Activated T-helper 17 cell treated with anti-CD3 and anti-CD28 coated beads, Interleukin-2, amount 50 U/mL, for 72 hours (primary cell): Measurements from ENCODE around the gene SPEM3. TPM values are rescaled to one million over a fixed set of nuclear protein-coding genes. Genes with fewer than 3 reads are reported as not detected.

Source experiments
- ATAC-seq: fragments of 150-1000 bp; cut with Tn5 transposase; replicated peaks from 2 replicates; pipeline ENCODE4 v1.10.0; 2021; ENCODE audit warnings: mild to moderate bottlenecking, moderate library complexity
- H3K27ac Mint-ChIP-seq: one replicate; pipeline ENCODE4 v1.8.0; 2022; ENCODE audit warnings: mixed read lengths
- H3K27me3 Mint-ChIP-seq: one replicate; pipeline ENCODE4 v1.8.0; 2022; ENCODE audit warnings: mixed read lengths
- H3K36me3 Mint-ChIP-seq: one replicate; pipeline ENCODE4 v1.8.0; 2022; ENCODE audit warnings: low read depth, mild to moderate bottlenecking, mixed read lengths
- H3K4me1 Mint-ChIP-seq: one replicate; pipeline ENCODE4 v1.8.0; 2022; ENCODE audit warnings: mixed read lengths
- H3K4me3 Mint-ChIP-seq: one replicate; pipeline ENCODE4 v1.8.0; 2022; ENCODE audit warnings: mild to moderate bottlenecking, mixed read lengths
- H3K9me3 Mint-ChIP-seq: one replicate; pipeline ENCODE4 v1.8.0; 2022; ENCODE audit warnings: mixed read lengths
- total RNA-seq, 2 donors: library from RNA; stranded (reverse); gene quantifications; one replicate each; pipeline ENCODE4 v1.2.3, GENCODE V29; 2022

SPEM3 gene
- total RNA-seq, 2 donors from 2014 or later = not detected

DNA sequence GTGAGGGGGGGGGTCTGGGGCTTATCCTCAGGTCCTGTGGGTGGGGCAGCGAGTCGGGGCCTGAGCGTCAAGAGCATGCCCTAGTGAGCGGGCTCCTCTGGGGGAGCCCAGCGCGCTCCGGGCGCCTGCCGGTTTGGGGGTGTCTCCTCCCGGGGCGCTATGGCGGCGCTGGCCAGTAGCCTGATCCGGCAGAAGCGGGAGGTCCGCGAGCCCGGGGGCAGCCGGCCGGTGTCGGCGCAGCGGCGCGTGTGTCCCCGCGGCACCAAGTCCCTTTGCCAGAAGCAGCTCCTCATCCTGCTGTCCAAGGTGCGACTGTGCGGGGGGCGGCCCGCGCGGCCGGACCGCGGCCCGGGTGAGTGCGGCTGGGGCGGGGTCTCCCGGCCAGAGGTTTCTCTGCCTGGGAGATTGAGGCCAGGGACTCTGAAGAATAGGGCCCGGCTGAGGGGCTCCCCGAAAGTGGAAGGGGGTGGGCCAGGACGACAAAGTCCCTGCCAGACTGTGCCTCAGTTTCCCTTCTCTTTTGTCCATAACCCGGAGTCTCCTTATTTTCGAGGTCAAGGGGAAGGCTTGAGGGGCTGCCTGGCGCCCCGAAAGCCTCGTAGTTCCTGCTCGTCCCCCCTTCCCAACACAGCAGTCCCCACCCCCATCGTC lies 10.9 kb downstream of the SPEM3 start, which contains the start of gene FGF11:
TSS of gene FGF11 (plus strand) at position 51 of the 651 bp plus-strand sequence. CDS start at position 160, 109 bp downstream.
- H3K4me3 Mint-ChIP-seq = peak within 1 kb of the TSS; percentile 95
- no peak for ATAC-seq
- peaks cover 18% of the 10 kb centered on the region for H3K4me1 Mint-ChIP-seq
- peaks cover 36% of the 10 kb centered on the region for H3K27me3 Mint-ChIP-seq
- peak within 1 kb of the TSS; percentile 84 for H3K27ac Mint-ChIP-seq
- no peaks in the 10 kb centered on the region for H3K9me3 Mint-ChIP-seq
- peaks cover 47% of the 10 kb centered on the region for H3K36me3 Mint-ChIP-seq

DNA sequence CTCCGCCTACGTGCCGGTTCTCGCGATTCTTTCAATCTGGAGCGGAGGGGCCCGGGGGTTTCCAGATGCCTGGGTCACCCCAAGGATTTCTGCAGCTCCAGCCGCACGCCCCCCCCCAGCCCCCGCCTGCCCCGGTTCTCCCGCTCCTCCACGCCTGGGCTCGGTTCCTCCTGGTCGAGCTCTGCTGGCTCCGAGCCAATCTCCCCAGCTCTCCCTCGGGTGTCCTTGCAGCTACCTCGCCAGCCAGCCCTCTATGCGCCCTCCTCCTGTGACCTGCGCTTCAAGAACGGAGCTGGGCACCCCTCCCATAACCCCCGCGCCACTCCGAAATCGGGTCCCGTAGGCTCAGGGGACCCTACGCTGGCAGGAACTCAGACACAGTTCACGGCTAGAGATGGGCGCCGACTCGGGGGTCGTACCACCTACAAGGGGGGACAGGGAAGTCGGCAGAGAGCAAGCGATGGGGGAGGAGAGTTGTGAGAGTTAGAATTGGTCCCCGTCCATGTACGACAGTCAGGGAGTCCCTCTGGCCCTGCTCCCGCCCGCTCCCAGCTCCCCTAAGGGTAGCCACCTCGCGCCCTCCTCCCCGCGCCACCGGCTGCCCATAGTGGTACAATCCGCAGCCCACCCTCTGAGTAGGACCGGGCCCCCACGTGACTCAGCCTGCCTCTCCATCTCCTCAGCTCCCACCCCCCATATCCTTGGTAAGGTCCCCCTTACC lies 11.6 kb downstream of the SPEM3 start:
- no peak for ATAC-seq
- Mint-ChIP-seq H3K9me3 (no peaks in the 10 kb centered on the region), H3K27me3 (peaks cover 39% of the 10 kb centered on the region), H3K27ac (peak overlapping the region; percentile 84), H3K4me1 (peaks cover 18% of the 10 kb centered on the region), H3K36me3 (peaks cover 45% of the 10 kb centered on the region), H3K4me3 (peak overlapping the region; percentile 95)

DNA sequence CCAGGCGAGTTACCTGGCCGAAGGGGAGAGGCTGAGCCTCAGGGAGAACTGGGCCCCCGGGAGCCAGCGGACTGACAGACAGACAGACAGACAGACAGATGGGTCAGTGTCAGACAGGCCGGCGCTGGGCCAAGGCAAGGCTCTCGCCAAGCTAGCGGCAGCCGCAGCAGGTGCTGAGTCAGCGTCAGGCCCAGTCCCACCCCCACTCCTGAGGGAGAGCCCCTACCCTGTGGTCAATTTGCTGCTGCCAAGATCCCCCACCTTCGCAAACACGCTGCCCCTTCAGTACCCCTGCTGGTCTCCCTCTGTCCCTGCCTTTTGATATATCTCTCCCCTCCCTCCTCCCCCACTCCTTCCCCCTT lies 12.2 kb downstream of the SPEM3 start:
- Mint-ChIP-seq H3K4me3 (peak overlapping the region; percentile 95), H3K27me3 (peaks cover 44% of the 10 kb centered on the region), H3K9me3 (no peaks in the 10 kb centered on the region), H3K27ac (peak overlapping the region; percentile 84), H3K36me3 (peaks cover 47% of the 10 kb centered on the region), H3K4me1 (peaks cover 23% of the 10 kb centered on the region)
- peak; percentile 19 for ATAC-seq

DNA sequence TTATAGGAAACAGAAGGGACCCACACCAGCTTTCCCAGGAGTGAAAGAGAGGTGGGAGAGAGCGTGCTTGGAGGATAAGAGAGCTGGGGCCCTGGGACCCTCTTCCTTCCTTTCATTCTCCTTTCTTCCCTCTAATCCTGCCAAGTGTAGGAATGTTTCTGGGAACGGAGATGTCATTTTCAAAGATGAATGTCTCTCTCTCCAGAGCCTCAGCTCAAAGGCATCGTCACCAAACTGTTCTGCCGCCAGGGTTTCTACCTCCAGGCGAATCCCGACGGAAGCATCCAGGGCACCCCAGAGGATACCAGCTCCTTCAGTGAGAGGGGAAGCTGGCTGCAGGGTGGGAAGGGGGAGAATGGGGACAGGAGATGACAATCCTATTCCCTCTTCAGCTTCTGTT lies 12.6 kb downstream of the SPEM3 start:
- peaks cover 48% of the 10 kb centered on the region for H3K27me3 Mint-ChIP-seq
- peak overlapping the region; percentile 95 for H3K4me3 Mint-ChIP-seq
- H3K36me3 Mint-ChIP-seq = peaks cover 45% of the 10 kb centered on the region
- no peak overlapping the region for H3K27ac Mint-ChIP-seq
- ATAC-seq = no peak
- peaks cover 24% of the 10 kb centered on the region for H3K4me1 Mint-ChIP-seq
- H3K9me3 Mint-ChIP-seq = no peaks in the 10 kb centered on the region

DNA sequence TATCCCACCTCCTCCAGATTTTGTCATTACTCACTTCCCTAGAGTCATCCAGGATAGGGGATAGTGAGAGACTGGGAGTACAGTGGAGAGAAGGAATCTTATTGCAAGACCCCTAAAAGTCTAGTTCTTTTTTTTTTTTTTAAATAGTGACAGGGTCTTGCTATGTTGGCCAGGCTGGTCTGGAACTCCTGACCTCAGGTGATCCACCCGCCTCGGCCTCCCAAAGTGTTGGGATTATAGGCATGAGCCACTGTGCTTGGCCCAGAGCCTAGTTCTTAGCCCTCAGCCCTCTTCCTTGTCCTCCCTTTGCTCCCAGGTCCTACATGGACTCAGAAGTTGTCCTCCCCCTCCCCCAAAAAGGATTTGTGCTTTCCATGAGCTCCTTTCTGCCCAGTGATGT lies 13.5 kb downstream of the SPEM3 start:
- H3K9me3 Mint-ChIP-seq = no peaks in the 10 kb centered on the region
- no peak overlapping the region for H3K4me3 Mint-ChIP-seq
- no peak overlapping the region for H3K27ac Mint-ChIP-seq
- H3K36me3 Mint-ChIP-seq = peaks cover 37% of the 10 kb centered on the region
- H3K27me3 Mint-ChIP-seq = peaks cover 51% of the 10 kb centered on the region
- no peak for ATAC-seq
- H3K4me1 Mint-ChIP-seq = peaks cover 24% of the 10 kb centered on the region

DNA sequence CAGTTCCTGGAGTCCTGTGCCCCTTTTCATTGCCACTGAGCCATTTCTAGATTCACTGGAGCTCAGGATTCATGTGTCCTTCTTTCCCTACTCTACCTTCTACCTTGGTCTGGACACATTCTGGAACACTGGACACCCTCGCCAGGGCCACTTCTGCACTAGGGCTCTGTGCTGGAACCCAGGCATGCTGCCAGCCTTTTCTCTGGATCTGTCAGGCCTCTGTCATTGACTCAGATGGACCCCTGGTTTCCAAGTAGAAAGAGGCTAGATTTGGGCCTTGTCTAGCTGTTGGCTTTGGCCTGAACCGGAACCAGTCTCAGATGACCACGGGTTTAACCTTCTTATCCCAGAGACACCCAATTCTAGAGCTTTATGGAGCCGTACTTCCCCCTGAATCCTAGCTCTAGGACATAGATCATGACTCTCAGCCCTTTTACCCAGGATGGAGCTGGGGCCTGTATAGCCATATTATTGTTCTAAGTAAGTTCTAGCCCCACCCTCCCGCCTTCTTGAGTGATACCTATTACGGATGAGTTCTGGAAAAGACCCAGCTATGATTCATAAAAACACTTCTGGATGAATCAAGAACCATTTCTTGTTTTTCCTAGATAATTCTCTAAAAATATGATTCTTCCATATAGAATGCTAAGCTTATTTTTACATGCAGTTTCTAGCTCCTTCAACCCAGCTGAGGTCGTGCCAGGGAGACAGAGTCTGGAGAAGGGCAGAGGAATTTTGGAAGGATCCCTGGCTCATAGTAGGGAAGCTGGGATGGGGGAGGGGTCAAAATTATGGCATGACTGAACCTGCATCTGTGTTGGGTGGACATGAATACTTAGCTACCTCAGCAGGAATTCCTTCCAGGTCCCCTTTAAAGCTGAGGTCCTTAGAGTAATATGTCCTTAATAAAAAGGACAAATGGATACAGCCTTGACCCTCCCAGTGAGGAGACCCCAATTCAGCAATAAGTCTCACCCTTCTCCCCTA lies 15.1 kb downstream of the SPEM3 start:
- no peak for ATAC-seq
- H3K36me3 Mint-ChIP-seq = peaks cover 22% of the 10 kb centered on the region
- peak overlapping the region; percentile 69 for H3K4me3 Mint-ChIP-seq
- H3K27ac Mint-ChIP-seq = peak overlapping the region; percentile 47
- peaks cover 13% of the 10 kb centered on the region for H3K4me1 Mint-ChIP-seq
- H3K27me3 Mint-ChIP-seq = peaks cover 55% of the 10 kb centered on the region
- H3K9me3 Mint-ChIP-seq = no peaks in the 10 kb centered on the region

DNA sequence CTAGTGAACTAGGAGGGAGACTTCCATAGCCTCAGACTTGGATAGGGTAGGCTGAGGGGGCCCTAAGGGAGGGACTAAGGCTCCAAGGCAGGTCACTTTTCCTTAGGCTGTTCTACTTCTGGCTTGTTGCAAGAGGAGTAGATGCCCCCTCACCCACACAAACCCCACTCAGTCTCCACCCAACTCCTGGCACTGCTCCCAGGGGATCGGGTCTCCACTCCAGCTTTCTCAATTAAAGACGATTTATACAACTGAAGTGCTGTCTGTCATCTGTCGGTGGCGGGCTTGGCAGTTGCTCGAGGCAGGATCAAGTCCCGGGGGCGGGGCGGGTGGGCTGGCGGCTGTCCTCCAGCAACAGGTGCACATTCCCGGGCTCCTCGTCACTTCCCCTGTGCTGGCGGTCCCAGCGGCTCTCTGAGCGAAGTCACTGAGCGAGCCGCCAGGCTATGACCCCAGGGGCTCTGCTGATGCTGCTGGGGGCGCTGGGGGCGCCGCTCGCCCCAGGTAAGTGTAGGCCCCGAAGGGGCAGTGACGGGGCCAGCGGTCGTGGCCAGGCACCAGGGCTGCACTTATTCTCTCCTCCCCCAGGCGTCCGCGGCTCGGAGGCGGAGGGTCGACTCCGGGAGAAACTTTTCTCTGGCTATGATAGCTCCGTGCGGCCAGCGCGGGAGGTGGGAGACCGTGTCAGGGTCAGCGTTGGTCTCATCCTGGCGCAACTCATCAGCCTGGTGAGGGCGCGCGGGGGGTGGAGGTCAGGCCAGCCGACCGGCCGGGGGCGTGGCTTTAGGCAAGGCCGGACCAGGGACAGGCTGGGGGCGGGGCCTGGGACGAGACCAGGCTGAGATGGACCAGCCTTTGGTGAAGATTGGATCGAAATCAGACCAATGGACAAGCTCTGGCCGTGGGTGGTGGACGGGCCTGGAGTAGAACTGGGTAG lies 16.3 kb downstream of the SPEM3 start, which contains the start of gene CHRNB1:
TSS of gene CHRNB1 (plus strand) at position 380 of the 937 bp plus-strand sequence. CDS start at position 447, 67 bp downstream.
- H3K9me3 Mint-ChIP-seq = no peaks in the 10 kb centered on the region
- peaks cover 51% of the 10 kb centered on the region for H3K27me3 Mint-ChIP-seq
- H3K4me3 Mint-ChIP-seq = peak within 1 kb of the TSS; percentile 69
- ATAC-seq = peak; percentile 53
- no peak within 1 kb of the TSS for H3K27ac Mint-ChIP-seq
- H3K4me1 Mint-ChIP-seq = peaks cover 10% of the 10 kb centered on the region
- H3K36me3 Mint-ChIP-seq = peaks cover 15% of the 10 kb centered on the region

DNA sequence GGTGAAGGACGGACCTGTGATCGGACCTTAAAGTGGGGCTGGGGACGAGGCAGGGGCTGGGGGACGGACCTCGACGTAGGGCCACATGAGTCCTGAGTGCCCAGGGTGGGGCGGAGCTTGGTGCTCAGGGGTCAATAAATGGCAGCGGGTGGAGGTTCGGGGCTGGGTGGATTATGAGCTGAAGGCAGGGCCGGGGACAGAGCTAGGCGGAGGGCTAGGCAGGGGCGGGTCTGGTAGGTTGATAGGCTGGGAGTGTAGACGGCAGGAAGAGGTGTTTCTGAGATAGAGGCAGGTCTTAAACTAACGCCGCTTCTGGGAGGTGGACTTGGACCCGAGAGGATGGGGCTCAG lies 16.9 kb downstream of the SPEM3 start:
- peaks cover 46% of the 10 kb centered on the region for H3K27me3 Mint-ChIP-seq
- H3K4me1 Mint-ChIP-seq = peaks cover 6% of the 10 kb centered on the region
- ATAC-seq = peak; percentile 54
- peaks cover 9% of the 10 kb centered on the region for H3K36me3 Mint-ChIP-seq
- peak overlapping the region; percentile 69 for H3K4me3 Mint-ChIP-seq
- no peak overlapping the region for H3K27ac Mint-ChIP-seq
- H3K9me3 Mint-ChIP-seq = no peaks in the 10 kb centered on the region

DNA sequence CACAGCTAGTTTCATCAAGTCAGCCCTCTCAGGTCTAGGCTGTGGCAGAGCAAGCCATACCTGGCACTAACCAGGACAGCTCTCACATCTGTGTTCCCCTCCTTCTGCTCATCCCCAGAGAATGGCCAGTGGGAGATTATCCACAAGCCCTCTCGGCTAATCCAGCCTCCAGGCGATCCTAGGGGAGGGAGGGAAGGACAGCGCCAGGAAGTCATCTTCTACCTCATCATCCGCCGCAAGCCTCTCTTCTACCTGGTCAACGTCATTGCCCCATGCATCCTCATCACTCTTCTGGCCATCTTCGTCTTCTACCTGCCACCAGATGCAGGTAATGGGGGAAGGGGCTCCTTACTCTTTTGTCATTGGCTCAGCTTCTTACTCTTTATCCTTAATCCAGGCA lies 19.8 kb downstream of the SPEM3 start:
- Mint-ChIP-seq H3K36me3 (peaks cover 7% of the 10 kb centered on the region), H3K27me3 (peaks cover 33% of the 10 kb centered on the region), H3K4me3 (no peak overlapping the region), H3K9me3 (no peaks in the 10 kb centered on the region), H3K4me1 (peaks cover 6% of the 10 kb centered on the region), H3K27ac (no peak overlapping the region)
- ATAC-seq = no peak

DNA sequence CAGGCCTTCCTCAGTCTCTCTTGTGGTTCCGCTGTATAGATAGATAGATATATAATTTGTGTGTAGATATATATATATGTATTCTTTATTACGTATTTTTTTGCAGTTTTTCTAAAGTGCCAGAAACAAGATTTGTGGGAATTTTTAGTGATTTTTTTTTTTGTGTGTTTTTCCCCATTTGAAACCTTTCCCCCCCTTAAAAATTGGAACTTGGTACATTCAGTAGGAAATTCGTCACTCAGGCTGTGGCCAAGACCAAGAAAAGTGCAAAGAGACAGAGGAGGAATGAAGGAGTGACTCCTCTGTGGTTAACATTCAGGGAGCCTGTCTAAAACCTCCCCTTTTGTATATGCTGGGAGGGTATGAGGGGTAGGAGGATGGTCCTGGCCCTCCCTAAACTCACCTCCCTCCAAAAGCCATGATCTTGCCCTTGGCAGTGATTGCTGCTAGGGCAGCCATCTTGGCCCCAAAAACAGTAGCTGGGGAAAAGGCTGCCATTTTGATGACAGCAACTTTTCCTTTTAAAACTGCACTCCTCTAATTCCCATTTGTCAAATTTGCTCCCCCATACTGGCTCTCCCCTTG lies 31.4 kb downstream of the SPEM3 start:
- Mint-ChIP-seq H3K27ac (peak overlapping the region; percentile 17), H3K27me3 (no peaks in the 10 kb centered on the region), H3K9me3 (no peaks in the 10 kb centered on the region), H3K4me1 (peaks cover 4% of the 10 kb centered on the region), H3K4me3 (no peak overlapping the region), H3K36me3 (peaks cover 34% of the 10 kb centered on the region)
- ATAC-seq = no peak

DNA sequence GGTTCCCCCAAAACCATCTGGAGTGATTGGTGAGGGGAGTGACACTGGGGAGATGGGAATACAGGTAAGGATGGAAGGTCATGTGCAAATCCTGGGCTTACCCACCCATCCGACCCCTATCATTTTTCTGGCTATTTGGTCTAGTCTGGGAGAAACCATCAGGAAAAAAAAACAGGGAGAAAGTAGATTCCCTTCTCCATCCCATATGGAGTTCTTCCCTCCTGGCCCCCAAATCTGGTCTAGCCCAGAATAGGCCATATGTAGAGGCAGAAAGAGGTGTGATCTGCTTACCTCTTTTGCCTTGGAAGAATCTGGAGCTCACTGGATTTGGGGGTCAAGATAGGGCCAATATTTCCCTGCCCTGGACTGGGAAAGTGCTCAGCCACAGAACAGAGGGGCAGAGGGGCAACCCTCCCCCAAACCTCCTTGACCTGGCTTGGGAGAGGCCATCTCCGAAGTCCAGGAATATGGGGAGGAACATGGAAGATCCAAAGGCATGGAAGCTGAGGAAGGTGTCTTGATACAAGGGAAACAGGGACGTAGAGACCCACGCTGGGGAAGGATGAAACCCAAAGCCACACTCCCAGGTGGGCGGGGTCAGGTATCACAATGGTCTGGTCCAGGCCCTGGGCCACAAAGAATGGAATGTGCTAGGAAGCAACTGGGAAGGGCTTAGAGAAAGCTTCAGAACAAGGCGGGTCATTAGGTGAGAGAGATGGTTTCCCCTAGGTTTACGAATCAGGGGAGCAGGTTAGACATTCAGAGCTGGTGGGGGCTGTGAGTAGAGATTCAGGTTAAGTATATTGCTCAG lies 32.4 kb downstream of the SPEM3 start:
- Mint-ChIP-seq H3K27ac (no peak overlapping the region), H3K27me3 (no peaks in the 10 kb centered on the region), H3K36me3 (peaks cover 24% of the 10 kb centered on the region), H3K4me3 (no peak overlapping the region), H3K9me3 (no peaks in the 10 kb centered on the region), H3K4me1 (no peaks in the 10 kb centered on the region)
- ATAC-seq = no peak

DNA sequence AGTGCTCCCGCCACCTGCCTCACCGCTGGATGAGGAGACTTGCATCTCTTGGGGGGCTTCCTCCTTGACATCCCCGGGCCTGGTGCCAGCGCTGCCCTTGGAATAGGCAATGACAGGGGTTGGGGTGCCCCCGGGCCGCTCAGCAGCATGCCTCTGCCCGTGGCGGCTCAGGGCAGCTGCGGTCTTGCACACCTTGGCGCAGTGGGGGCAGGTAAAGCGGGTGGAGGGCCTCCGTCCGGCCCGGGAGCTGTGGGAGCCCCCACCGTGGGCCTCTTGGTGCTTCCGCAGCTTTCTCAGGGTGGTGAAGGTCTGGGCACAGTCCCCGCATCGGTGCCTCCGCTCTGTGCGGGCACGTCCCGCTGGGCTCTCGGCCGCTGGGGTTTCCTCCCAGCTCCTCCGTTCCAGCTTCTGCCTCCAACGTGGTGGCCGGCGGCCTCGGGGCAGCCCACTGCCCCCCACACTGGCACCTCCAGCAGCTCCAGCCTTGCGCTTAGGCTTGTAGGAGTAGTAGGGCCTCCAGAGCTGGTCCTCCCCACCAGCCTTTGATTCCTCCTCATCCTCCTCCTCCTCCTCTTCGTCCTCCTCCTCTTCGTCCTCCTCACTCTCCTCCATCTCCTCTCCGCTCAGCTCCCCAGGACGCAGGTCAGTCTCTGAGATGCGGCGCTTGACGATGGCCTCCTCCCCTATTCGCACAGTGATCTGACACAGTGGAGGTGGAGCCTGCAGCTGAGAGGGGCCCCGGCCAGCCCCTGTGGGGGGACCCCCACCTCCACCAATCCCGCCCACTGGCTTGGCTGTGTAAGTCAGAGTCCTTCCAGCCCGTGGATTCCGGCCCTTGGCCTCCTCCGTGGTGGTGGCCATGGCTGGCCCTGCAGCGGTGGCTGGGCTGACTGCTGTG lies 34.1 kb downstream of the SPEM3 start:
- ATAC-seq = no peak
- no peak overlapping the region for H3K27ac Mint-ChIP-seq
- H3K36me3 Mint-ChIP-seq = peaks cover 30% of the 10 kb centered on the region
- no peaks in the 10 kb centered on the region for H3K9me3 Mint-ChIP-seq
- H3K4me1 Mint-ChIP-seq = no peaks in the 10 kb centered on the region
- no peak overlapping the region for H3K4me3 Mint-ChIP-seq
- H3K27me3 Mint-ChIP-seq = no peaks in the 10 kb centered on the region
